HG02973 (cell line): ENCODE data around the gene PRKRA.
"Not testable (repeated sequence)": the region's sequence is repeated elsewhere in the genome, so short reads cannot be mapped to it uniquely, and the experiment has no call there.

Experiments
- ATAC-seq: cut with Tn5 transposase; IDR thresholded peaks from one replicate; pipeline ENCODE4 v1.9.1; 2021; ENCODE audit warnings: moderate library complexity; ENCODE audit not compliant: unreplicated experiment

Gene PRKRA

DNA sequence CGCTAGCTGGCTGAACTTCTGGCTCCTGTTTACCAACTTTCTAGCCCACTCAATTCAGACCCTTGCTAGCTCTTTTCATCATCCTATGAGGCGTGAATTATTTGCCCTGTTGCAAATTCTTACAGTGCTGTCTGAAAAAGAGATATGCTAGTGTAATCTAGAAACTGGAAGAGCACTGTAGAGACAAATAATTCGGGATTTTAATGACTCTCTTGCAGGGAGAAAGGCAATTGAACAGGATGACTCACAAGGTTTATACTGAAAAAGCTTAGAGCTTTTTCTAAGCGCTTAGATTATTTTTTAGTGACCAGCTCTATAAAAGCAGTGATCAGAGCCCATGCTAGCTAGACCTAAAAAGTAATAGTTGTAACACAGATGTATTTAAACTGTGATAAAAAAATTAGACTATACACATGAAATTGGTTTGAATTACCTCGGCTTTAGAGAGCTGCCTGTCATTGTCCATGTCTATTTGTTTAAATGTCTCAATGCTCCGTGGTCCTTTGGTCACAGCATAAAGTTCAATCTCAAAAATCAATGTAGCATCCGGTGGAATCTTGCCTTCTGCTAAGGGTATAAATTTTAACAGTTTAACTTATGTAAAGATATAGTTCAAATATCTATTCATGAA lies 18.4 kb upstream of the PRKRA start:
- ATAC-seq = no peak

DNA sequence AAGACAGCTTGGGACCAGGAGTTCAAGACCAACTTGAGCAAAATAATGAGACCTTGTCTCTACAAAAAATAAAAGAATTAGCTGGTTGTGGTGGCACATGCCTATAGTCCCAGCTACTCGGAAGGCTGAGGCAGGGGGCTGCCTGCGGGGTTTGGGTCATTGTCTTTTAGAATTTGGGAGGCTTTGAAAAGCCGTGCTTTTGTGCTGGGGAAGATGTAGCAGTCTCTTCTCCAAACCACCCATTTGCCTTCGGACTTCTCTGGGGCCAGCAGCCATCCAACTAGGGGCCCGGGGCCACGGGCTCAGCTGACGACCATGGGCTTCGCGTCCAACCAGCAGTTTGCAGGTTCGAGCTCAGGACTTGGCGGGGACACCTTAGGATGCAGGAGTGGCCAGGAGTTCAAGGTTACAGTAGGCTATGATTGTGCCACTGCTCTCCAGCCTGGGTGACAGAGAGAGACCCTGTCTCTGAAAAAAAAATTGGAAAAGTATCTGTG lies 6.5 kb upstream of the PRKRA start:
- no peak for ATAC-seq

DNA sequence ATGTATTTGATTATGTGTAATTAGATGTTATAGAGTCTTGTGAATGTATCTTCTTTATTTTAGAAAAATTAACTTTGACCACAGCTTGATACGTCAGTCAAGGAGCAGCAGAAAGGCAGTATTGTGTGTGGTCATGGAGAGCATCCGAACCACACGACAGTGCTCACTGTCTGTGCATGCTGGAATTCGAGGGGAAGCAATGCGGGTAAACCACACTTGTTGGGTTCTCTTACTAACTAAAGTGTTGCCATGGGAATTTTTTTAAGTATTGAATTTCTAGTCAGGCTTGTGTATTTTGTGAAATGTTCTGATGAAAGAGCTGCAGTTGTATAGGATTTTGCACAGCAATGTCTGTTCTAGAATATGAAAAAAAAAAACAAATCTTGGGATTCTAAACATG lies 5.0 kb upstream of the PRKRA start:
- ATAC-seq = no peak

DNA sequence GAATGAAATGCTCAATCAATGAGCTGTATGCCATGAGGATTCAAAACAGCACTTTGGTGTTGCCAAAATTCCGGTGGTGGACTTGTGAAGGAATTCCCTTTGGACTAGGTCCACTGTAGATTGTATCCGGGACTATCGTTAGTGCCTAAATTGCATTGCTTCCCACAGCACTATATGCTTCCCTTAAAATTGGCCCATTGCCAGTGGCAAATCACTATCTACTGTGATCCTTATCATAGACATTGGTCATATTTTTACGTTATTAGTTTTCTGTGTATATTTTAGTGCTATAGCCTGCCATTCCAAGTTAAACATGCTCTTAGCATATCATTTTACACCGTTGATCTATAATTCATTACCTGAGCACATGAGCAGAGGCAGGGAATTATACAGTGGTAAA lies 1.9 kb upstream of the PRKRA start:
- no peak for ATAC-seq

DNA sequence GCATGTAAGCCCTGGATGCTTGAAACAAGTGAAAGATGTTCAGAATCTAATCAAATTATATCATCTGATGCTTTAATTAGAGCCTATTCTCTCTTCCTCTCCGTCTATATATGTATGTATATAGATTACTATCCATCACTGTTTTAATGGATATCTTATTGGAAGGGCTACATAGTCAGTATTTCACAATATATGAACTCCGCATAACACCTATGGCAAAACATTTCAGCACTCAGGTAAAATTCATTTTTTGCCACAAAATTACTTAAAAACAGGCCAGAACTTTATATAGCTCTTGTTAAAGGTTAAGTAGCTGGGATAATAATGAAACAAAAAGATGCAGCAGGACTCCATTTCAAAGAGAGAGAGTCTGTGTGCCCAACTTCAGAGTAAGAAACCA lies 1.4 kb upstream of the PRKRA start:
- ATAC-seq = no peak

DNA sequence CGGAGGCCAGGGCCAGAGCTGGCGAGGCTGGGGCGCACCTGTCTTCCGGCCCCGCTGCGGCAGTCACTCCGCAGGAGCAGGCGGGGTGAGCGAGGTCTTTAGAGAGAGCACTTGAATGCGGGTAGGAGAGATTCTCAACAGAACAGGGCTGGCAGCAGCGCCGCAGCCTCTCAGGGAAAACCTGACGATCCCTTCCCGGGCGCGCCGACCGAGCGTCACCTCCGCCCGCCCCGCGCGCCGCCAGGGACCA lies 526 bp downstream of the PRKRA start:
- ATAC-seq = peak; percentile 53

DNA sequence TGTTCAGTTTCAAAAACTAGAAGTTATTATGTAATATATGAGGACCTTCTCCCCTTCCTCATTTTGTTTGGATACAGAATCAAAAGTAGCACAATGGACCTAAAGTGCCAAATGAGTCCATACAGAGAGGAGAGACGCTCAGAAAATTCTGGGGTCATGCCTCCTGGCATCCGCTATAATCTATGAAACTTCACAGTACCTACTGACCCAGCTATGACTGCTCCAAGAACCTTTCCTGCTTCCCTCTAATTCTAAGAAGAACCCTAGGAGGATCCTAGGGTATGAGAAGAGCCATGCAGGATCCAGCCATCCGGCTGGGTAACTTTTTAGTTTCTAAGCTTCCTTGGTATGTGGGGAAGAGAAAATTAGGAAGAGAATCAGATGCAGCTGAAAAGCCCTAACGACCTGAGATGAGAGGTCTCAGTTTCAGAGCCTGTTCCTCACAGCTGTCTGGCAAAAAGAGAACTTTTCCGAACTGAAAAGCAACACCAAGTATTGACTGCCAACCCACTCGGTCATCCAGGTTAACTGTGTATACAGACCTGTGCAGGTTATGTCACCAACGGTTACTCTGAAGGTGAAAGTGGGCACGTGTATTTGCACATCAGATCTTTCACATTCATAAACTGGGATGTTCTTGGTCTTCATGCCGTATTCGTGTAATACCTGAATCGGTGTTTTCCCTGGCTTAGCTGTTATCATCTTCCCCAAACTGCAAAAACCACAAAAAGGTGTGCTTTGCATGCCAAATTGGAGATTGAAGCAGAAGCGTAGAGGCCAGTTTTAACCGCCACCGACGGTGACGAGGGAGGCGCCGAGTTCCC lies 1.1 kb downstream of the PRKRA start:
- no peak for ATAC-seq

DNA sequence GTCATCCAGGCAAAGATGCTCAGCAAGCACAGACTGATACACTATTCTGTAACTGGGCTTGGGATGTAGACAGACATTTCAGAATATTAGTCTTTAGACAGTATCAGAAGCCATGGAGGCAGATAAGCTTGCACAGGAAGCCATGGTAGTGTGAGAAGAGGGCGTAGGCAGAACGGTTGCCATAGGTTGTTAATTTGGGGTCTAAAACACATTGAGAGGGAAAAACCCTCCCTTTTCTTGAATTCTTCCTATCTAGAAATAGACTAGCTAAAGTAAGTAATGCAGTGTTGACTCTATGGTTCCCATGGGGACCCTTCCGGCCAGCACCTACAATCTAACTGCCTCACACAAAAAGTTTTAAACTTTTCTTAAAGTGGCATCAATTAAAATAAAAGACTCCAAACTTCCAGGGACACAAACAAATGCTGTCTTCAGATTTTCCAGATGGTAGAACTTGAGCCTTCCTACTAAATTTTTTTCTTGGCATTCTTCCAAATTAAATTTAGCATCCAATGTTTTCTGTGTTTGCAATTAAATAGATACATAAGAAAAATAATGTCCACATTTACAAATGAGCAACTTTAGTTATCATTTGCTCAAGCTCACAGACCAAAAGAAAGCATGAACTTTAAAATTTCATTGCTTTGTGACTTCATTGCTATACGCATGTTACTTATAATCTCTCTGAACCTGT lies 1.9 kb downstream of the PRKRA start:
- ATAC-seq = no peak

DNA sequence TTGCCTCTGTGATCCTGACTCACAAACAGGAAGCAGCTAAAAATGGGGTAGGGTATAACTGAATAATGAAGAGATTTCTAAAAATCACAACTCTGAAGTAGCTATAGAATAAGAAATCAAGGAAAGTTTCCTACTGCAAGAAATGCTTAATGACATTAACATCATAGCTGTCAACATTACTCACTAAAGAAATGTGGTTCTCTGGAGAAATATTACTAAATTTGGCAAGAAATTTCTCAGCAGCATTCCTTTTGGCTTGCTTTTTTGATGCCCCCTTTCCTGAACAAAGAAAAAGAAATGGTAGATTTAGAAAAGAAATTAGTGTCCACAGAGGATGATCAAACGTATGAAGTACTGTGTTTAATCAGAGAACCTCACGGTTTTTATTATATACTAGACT lies 9.5 kb downstream of the PRKRA start:
- ATAC-seq = no peak

DNA sequence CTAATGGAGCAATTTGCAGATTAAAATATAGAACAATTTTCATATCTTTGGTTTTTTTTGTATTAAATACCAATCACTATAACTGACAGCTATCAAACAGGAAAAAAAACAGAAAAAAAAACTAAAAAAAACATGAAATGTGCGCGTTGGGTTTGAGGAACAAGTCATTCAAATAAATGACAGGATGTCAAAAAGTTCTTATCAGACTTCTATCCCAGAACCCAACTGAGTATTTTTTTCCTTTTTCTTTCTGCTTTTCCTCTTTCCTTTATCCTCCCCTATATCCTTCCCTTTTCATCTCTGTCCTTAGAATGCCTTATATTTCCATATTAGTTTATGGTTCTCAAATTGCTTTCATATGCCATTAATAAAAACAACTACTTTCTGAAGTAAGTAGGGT lies 14.3 kb downstream of the PRKRA start:
- ATAC-seq = no peak

DNA sequence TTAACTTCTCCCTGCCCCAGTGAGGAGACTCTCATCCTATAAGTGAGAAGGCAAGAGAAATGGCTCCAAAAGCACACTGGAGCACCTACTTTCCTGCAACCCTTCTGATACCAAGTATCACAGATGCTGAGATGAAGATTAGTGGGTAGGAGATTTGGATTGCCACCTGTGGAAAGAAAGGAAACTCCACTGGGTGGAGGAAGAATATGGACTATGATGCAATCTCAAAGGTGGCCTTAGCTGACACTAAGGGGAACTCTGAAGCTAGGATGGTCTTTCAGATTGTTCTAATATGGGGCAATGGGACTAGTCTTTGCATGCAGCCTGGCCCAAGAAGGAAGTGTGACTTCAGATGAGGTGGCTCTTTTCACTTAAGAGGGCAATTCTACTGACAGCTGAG lies 21.6 kb downstream of the PRKRA start:
- no peak for ATAC-seq

DNA sequence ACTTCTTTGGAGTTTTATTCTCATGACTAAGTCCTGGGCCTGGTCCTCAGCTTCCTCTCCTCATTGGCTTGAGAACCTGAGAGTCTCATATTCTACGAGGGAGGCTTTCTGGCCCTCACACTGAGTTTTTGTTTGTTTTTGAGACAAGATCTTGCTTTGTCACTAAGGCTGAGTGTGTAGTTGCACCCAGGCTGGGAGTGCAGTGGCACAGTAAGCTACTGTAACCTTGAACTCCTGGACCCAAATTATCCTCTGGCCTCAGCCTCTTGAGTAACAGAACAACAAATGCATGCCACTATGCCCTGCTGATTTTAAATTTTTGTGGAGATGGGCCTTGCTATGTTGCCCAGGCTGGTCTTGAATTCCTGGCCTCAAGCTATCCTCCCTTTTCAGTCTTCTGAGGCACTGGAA lies 22.6 kb downstream of the PRKRA start:
- no peak for ATAC-seq

DNA sequence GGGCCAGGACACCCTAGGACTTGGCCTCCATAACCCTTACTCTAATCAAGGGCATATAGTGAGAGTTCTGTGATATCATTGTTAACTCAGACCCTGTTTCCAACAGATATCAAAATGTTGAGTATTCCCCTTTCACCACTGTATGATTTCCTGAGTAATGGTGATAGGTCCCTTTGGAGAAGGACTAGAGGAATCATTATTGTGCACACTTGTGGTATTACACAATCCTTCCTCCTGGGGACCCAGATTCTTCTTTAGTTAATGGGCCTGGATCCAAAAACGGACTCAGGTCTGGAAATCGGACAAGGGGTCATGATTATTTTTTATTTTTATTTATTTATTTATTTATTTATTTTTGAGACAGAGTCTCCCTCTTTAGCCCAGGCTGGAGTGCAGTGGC lies 23.5 kb downstream of the PRKRA start:
- ATAC-seq = no peak

DNA sequence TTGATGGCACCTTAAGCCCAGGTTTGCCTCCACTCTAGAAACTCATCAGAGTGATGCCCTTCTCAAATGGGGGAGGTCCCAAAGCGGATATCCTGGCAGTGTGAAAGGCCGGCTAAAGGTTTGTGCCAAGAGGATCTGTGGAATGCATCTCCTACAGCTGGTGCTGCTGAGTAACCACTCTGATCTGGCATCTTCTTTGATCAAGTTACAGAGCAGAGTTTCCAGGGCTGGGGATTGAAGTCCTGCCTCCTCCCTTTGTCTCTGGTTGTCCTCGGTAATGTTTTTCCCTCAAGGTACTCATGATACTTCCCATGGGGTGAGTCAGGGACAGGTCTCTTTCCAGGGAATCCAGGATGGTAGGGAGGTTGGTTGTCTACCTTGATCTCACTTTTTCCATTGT lies 24.6 kb downstream of the PRKRA start:
- ATAC-seq = no peak

DNA sequence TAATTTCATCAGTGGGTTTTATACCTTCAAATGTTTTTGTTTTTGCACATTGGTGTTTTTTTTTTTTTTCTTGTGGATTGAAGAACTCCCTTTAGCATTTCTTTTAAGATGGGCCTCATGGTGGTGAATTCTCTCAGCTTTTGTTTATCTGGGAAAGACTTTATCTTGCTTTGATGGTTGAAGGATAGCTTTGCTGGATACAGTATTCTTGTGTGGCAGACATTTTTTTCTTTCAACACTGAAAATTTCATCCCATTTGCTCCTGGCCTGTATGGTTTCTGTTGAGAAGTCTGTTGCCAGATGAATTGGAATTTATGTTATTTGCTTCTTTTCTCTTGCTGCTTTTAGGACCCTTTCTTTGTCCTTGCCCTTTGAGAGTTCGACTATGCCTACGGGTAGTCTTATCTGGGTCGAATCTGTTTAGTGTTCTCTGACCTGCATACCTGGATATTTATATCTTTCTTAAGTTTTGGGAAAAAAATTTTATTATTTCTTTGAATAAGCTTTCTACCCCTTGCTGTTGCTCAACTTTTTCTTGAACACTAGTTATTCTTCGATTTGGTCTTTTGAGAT lies 25.6 kb downstream of the PRKRA start:
- no peak for ATAC-seq

DNA sequence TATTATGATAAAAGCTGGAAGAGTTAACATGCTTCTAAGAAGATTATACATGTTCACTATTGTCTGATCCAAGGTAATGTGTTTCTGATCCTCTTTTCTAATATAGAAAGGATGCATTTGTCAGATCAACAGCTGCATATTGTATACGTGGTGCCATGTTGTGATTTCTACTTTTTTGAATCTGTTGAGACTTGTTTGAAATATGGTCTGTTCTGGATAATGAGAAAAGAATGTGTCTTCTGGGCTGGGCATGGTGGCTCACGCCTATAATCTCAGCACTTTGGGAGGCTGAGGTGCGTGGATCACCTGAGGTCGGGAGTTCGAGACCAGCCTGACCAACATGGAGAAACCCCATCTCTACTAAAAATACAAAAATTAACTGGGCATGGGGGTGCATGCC lies 27.2 kb downstream of the PRKRA start:
- ATAC-seq = not testable (repeated sequence)

DNA sequence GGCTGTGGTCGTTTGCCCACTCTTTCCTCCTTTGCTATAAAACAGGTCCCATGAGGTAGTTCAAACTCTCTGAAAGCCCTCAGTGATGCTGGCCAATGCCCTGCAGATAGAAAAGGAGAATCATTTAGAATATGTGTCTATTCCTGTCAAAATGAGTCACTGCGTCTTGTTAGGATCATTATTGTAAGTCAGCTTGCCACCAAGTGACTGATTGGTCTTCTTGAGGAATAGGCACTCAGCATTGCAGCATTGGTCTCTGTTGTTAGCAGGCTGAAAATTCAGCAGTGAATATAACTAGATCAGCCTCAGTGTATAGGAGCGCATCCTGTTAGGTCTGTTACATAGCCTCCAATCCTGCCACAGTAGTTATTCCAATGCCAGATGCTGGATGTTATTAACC lies 28.9 kb downstream of the PRKRA start:
- ATAC-seq = no peak

DNA sequence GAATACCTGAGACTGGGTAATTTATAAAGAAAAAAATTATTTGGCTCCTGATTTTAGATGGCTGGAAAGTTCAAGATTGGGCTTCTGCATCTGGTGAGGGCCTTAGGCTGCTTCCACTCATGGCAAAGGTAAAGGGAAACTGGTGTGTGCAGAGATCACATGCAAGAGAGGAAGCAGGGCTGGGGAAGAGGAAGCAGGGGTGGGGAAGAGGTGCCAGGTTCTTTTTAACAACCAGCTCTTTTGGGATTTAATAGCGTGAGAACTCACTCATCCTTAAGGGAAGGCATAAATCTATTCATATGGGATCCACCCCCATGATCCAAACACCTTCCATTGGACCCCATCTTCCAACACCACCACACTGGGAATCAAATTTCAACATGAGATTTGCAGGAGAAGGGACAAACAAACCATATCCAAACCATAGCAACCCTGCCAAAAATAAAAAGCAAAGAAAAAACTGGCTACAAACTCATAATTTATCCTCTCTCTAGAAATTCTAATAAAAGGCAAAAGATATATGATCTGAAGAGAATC lies 30.4 kb downstream of the PRKRA start:
- ATAC-seq = no peak

DNA sequence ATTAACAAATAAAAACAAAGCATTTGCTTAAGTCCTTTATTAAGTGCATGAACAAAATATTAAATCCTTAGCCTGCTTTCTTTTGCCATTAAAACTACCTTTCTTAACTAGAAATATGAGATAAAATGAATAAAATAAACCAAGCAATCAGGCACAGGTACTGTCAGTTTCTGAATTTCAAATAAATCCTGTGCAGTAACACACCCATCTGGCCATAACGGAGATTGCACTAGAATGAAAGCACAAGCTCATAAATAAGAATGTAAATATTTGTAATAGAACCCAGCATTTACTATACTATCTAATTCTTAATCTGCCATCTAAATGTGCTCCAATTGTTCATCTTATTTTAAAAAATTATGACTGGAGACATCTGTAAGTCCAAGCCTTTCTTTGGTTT lies 31.9 kb downstream of the PRKRA start:
- no peak for ATAC-seq

DNA sequence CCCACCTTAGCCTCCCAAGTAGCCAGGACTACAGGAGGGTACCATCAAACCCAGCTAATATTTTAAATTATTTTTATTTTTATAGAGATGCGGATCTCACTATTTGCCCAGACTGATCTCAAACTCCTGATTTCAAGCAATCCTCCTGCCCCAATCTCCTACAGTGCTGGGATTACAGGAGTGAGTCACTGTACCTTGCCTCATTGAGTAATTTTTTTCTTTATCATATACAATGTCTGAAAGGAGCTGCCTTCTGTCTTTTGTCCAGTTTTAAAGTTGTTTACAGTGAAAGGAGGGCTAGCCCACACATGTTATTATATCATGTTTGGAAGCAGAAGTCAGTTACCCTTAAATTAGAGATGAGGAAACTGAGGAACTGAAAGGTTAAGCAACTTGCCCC lies 32.5 kb downstream of the PRKRA start:
- ATAC-seq = no peak

DNA sequence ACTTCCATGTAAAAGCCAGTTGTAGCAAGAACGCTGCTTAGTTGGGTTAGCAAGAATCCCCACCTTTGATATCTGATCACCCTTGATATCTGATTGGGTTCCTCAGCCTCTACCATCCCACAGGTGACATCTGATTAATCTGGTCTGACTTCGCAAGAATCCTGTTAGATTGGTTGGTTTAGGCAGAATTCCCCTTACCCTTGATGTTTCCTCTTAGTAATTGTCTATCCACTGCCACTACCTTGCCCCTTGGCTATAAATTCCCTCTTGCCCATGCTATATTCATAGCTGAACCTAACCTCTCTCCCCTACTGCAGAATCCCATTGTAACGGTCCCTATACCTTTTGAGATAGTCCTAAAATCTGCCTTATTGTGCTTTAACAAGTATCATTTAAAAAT lies 33.1 kb downstream of the PRKRA start:
- ATAC-seq = no peak

DNA sequence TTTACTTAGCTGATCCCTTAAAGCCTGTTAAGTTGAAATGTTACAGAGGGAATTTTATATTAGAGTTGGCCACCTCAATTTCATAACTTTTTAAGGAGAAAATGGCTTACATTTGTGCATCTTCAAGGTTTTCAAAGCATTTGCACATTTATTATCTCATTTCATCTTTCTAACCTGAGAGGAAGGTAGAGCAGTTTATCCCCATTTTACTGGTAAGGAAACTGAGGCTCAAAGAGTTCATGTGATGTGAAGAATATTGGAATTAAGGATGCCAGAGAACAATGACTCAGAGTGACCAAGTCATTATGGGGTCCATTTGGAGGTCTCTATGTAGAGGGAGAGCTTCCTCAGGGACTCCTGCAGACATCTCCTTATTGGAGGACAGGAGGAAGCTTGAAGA lies 35.0 kb downstream of the PRKRA start:
- ATAC-seq = no peak
